ENCODE results near the gene CELF4.

GRCh38 chr18:37251679-37252078 lies 313.9 kb downstream of the CELF4 start:
- TF ChIP-seq EP300 (IDR thresholded peaks at IDR 0.05; ENCODE audit: borderline replicate concordance) (no peak), CEBPB (IDR thresholded peaks at IDR 0.05) (no peak), TAF1 (IDR thresholded peaks at IDR 0.05; ENCODE audit: low read depth) (no peak), YY1 (IDR thresholded peaks at IDR 0.05; ENCODE audit: low read depth) (no peak), RAD21 (IDR thresholded peaks at IDR 0.05; ENCODE audit: low read depth) (no peak)

Data from Ishikawa (cell line).